ENCODE results near the gene SPAG5.

- no peak for TF ChIP-seq CTCF (IDR thresholded peaks at IDR 0.05)
- no peak for TF ChIP-seq ZFX (IDR thresholded peaks at IDR 0.05; ENCODE audit: borderline replicate concordance)
Measured at GRCh38 chr17:28622186-28622585, 23.4 kb upstream of the SPAG5 start.
